Vagina (tissue), 2 donors: ENCODE data around the gene ERRFI1.

Experiments used
- POLR2A ChIP-seq, 2 donors: fragments of 450-650 bp; IDR thresholded peaks; one replicate each; pipeline ENCODE4 v1.6.1; 2017; ENCODE audit warnings: antibody characterized with exemption in 2 of 2, mild to moderate bottlenecking in 2 of 2, moderate library complexity in 2 of 2
- POLR2AphosphoS5 ChIP-seq, 2 donors: sonication (generic); formaldehyde crosslinking; IDR thresholded peaks; one replicate each; pipeline ENCODE4 v1.9.0; 2017; ENCODE audit warnings: antibody characterized with exemption in 2 of 2, mild to moderate bottlenecking in 2 of 2, low read depth in 1 of 2; ENCODE audit not compliant: insufficient read depth in 1 of 2
- TF ChIP-seq, protein P1 (sequence below), 3 experiments: fragments of 450-650 bp in 2 of 3; fragments of 200-600 bp in 1 of 3; sonication (generic) in 1 of 3; IDR thresholded peaks; one replicate each; pipeline ENCODE4 v1.5.1; 2017 to 2019; ENCODE audit warnings: antibody characterized with exemption in 3 of 3, mild to moderate bottlenecking in 2 of 3, moderate library complexity in 2 of 3

DNA sequence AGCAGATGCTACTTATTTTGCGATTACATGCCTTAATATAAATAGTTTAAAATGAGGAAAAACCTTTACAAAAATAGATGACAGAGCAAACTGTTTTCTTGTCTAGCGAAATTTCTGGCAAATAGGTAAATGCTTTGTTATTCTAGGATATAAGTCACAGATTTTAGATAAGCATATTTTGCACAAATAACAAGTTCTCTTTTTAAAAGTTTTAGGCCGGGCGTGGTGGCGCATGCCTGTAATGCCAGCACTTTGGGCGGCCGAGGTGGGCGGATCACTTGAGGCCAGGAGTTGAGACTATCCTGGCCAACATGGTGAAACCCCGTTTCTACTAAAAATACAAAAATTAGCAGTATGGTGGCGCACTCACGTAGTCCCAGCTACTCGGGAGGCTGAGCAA is 20.3 kb upstream of the ERRFI1 start:
- TF ChIP-seq, protein P1, sequence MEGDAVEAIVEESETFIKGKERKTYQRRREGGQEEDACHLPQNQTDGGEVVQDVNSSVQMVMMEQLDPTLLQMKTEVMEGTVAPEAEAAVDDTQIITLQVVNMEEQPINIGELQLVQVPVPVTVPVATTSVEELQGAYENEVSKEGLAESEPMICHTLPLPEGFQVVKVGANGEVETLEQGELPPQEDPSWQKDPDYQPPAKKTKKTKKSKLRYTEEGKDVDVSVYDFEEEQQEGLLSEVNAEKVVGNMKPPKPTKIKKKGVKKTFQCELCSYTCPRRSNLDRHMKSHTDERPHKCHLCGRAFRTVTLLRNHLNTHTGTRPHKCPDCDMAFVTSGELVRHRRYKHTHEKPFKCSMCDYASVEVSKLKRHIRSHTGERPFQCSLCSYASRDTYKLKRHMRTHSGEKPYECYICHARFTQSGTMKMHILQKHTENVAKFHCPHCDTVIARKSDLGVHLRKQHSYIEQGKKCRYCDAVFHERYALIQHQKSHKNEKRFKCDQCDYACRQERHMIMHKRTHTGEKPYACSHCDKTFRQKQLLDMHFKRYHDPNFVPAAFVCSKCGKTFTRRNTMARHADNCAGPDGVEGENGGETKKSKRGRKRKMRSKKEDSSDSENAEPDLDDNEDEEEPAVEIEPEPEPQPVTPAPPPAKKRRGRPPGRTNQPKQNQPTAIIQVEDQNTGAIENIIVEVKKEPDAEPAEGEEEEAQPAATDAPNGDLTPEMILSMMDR (IDR thresholded peaks at IDR 0.05) = no peak
- TF ChIP-seq POLR2AphosphoS5 (IDR thresholded peaks at IDR 0.05; ENCODE audit: insufficient read depth in 1 of 2, low read depth in 1 of 2) (no peak), POLR2A (IDR thresholded peaks at IDR 0.05) (no peak)
